H1 (cell line): Measurements from ENCODE around the gene RILP. TPM values are rescaled to one million over a fixed set of nuclear protein-coding genes. Genes with fewer than 3 reads are reported as not detected.

Experiments used
- CTCF ChIA-PET: fragments of 300-600 bp; sonication (Branson Sonifier 250); formaldehyde crosslinking; loops from one replicate; lab custom pipeline; 2021; ENCODE audit not compliant: partially characterized antibody; lab: Charles Lee
- POLR2A ChIA-PET: fragments of 300-600 bp; sonication (Branson Sonifier 250); formaldehyde crosslinking; loops from one replicate; lab custom pipeline; 2021; ENCODE audit warnings: inconsistent platforms; ENCODE audit not compliant: partially characterized antibody; lab: Charles Lee
- DNase-seq, 2 experiments: peaks; one replicate each; pipeline versions ENCODE4 v3.0.0 to v3.0.0-alpha.2; 2010 to 2022; ENCODE audit warnings: low spot score in 2 of 2, low read depth in 1 of 2, mixed read lengths in 1 of 2
- FAIRE-seq: peaks from 2 replicates; lab custom pipeline; 2011; peaks lifted over from hg19 to GRCh38; lab: Jason Lieb, UNC
- H2AFZ ChIP-seq: 2 replicates; pipeline ENCODE4 v1.8.1; 2012; ENCODE audit warnings: low read length, inconsistent platforms
- H2AK5ac ChIP-seq: 2 replicates; pipeline ENCODE4 v1.6.1; 2013; ENCODE audit warnings: low read depth, low read length
- H2BK120ac ChIP-seq: replicated peaks from 2 replicates; pipeline ENCODE3; 2013; ENCODE audit warnings: low read depth, low read length, inconsistent platforms
- H2BK12ac ChIP-seq: 2 replicates; pipeline ENCODE4 v1.6.1; 2013; ENCODE audit warnings: low read depth, low read length
- H2BK15ac ChIP-seq: 2 replicates; pipeline ENCODE4 v1.6.1; 2013; ENCODE audit warnings: low read length
- H2BK20ac ChIP-seq: 2 replicates; pipeline ENCODE4 v1.6.1; 2013; ENCODE audit warnings: low read length
- H2BK5ac ChIP-seq: 2 replicates; pipeline ENCODE4 v1.6.1; 2013; ENCODE audit warnings: low read depth, low read length
- H3K14ac ChIP-seq: 2 replicates; pipeline ENCODE4 v1.6.1; 2013; ENCODE audit warnings: inconsistent platforms; ENCODE audit not compliant: insufficient read length
- H3K18ac ChIP-seq: 2 replicates; pipeline ENCODE4 v1.6.1; 2013; ENCODE audit warnings: low read length; ENCODE audit errors: extremely low read depth
- H3K23ac ChIP-seq: 2 replicates; pipeline ENCODE4 v1.6.1; 2013; ENCODE audit warnings: inconsistent platforms; ENCODE audit not compliant: insufficient read length
- H3K23me2 ChIP-seq: 2 replicates; pipeline ENCODE4 v1.6.1; 2013; ENCODE audit warnings: low read depth, low read length
- H3K27ac ChIP-seq: 2 replicates; pipeline ENCODE4 v1.6.1; 2011; ENCODE audit warnings: low read depth, low read length, inconsistent platforms
- H3K27me3 ChIP-seq, 4 experiments: replicated peaks in 1 of 4; 1 replicate in 1 of 4; 2 replicates in 3 of 4; pipeline versions ENCODE4 v1.6.1 to v1.8.1; 2011 to 2013; ENCODE audit warnings: low read length in 3 of 4, mild to moderate bottlenecking in 3 of 4, inconsistent platforms in 2 of 4, mixed read lengths in 2 of 4, moderate library complexity in 1 of 4; ENCODE audit not compliant: control insufficient read depth in 3 of 4, insufficient read depth in 3 of 4; ENCODE audit errors: extremely low read depth in 1 of 4
- H3K36me3 ChIP-seq, 4 experiments: 2 replicates each; pipeline versions ENCODE4 v1.6.1 to v1.8.1; 2011 to 2013; ENCODE audit warnings: mild to moderate bottlenecking in 4 of 4, low read length in 3 of 4, moderate library complexity in 2 of 4, control low read depth in 1 of 4, inconsistent platforms in 1 of 4; ENCODE audit not compliant: insufficient read depth in 4 of 4, control insufficient read depth in 2 of 4
- H3K4ac ChIP-seq: replicated peaks from 2 replicates; pipeline ENCODE3; 2013; ENCODE audit warnings: low read length, low read depth, mixed read lengths, inconsistent platforms; ENCODE audit not compliant: insufficient read length
- H3K4me1 ChIP-seq, 4 experiments: replicated peaks in 1 of 4; 1 replicate in 1 of 4; 2 replicates in 3 of 4; pipeline versions ENCODE4 v1.6.1 to v1.8.1; 2011 to 2013; ENCODE audit warnings: low read length in 3 of 4, inconsistent platforms in 2 of 4, mixed read lengths in 1 of 4; ENCODE audit not compliant: insufficient read depth in 4 of 4, control insufficient read depth in 3 of 4
- H3K4me2 ChIP-seq, 2 experiments: 2 replicates each; pipeline versions ENCODE4 v1.6.1 to v1.8.1; 2011 to 2013; ENCODE audit warnings: low read depth in 2 of 2, low read length in 2 of 2, control low read depth in 1 of 2, inconsistent platforms in 1 of 2, mild to moderate bottlenecking in 1 of 2; ENCODE audit not compliant: insufficient read depth in 1 of 2
- H3K4me3 ChIP-seq, 4 experiments: fragments of 200-600, 300-600 bp in 1 of 4; sonication (generic), shearing (Covaris generic), sonication (Bioruptor Twin) in 1 of 4; 2 replicates each; pipeline versions ENCODE4 v1.5.1 to v1.8.1; 2011 to 2016; ENCODE audit warnings: low read length in 4 of 4, low read depth in 3 of 4, control low read depth in 2 of 4, inconsistent platforms in 2 of 4, mild to moderate bottlenecking in 2 of 4, mixed read lengths in 1 of 4, moderate library complexity in 1 of 4; ENCODE audit not compliant: insufficient read depth in 2 of 4; ENCODE audit errors: extremely low read depth in 1 of 4
- H3K56ac ChIP-seq: replicated peaks from 2 replicates; pipeline ENCODE3; 2013; ENCODE audit warnings: low read depth, mild to moderate bottlenecking, mixed read lengths, low read length, inconsistent platforms; ENCODE audit not compliant: insufficient read length
- H3K79me1 ChIP-seq: 2 replicates; pipeline ENCODE4 v1.6.1; 2013; ENCODE audit warnings: low read depth, low read length, control low read depth
- H3K79me2 ChIP-seq, 2 experiments: 2 replicates each; pipeline versions ENCODE4 v1.6.1 to v1.8.1; 2012 to 2013; ENCODE audit warnings: low read length in 2 of 2, mild to moderate bottlenecking in 2 of 2, inconsistent platforms in 1 of 2; ENCODE audit not compliant: insufficient read depth in 2 of 2, control insufficient read depth in 1 of 2
- H3K9ac ChIP-seq, 4 experiments: replicated peaks in 1 of 4; 1 replicate in 1 of 4; 2 replicates in 3 of 4; pipeline versions ENCODE4 v1.6.1 to v1.8.1; 2011 to 2013; ENCODE audit warnings: low read depth in 3 of 4, low read length in 3 of 4, control low read depth in 2 of 4, mild to moderate bottlenecking in 2 of 4, moderate library complexity in 2 of 4, inconsistent platforms in 1 of 4; ENCODE audit errors: extremely low read depth in 1 of 4
- H3K9me3 ChIP-seq, 2 experiments: 2 replicates each; pipeline versions ENCODE4 v1.6.1 to v1.8.1; 2012 to 2013; ENCODE audit warnings: mild to moderate bottlenecking in 2 of 2, moderate library complexity in 2 of 2, control low read depth in 1 of 2, inconsistent platforms in 1 of 2, low read depth in 1 of 2, low read length in 1 of 2, mixed read lengths in 1 of 2; ENCODE audit not compliant: insufficient read depth in 2 of 2
- H4K20me1 ChIP-seq, 2 experiments: replicated peaks in 1 of 2; 2 replicates each; pipeline versions ENCODE3 to v1.8.1; 2011 to 2013; ENCODE audit warnings: inconsistent platforms in 2 of 2, low read length in 2 of 2, mild to moderate bottlenecking in 1 of 2; ENCODE audit not compliant: insufficient read depth in 2 of 2, control insufficient read depth in 1 of 2
- H4K5ac ChIP-seq: 2 replicates; pipeline ENCODE4 v1.6.1; 2013; ENCODE audit warnings: low read length, low read depth, mixed read lengths, inconsistent platforms; ENCODE audit not compliant: insufficient read length
- H4K8ac ChIP-seq: 2 replicates; pipeline ENCODE4 v1.8.0; 2013; ENCODE audit warnings: mild to moderate bottlenecking, moderate library complexity, low read length, inconsistent platforms; ENCODE audit not compliant: insufficient read depth; ENCODE audit errors: extremely low read depth
- H4K91ac ChIP-seq: replicated peaks from 2 replicates; pipeline ENCODE3; 2013; ENCODE audit warnings: low read length, mixed read lengths, inconsistent platforms; ENCODE audit not compliant: insufficient read length
- CBX5 ChIP-seq: fragments of 300-800, 300-1000 bp; sonication (generic); IDR thresholded peaks from 2 replicates; pipeline ENCODE4 v1.7.1; 2016; ENCODE audit warnings: antibody characterized with exemption, low read length, low read depth
- CEBPB ChIP-seq: IDR thresholded peaks from 2 replicates; pipeline ENCODE4 v1.6.1; 2012; ENCODE audit warnings: low read depth, low read length
- CREB1 ChIP-seq: IDR thresholded peaks from 2 replicates; pipeline ENCODE4 v1.6.1; 2012; ENCODE audit warnings: inconsistent platforms
- GABPA ChIP-seq: IDR thresholded peaks from 2 replicates; pipeline ENCODE4 v1.6.1; 2011; ENCODE audit warnings: mild to moderate bottlenecking, low read length, moderate library complexity, borderline replicate concordance; ENCODE audit not compliant: insufficient read depth
- HDAC2 ChIP-seq, 2 experiments: fragments of 300-600 bp in 1 of 2; sonication (generic) in 1 of 2; IDR thresholded peaks; 2 replicates each; pipeline ENCODE4 v1.6.1; 2011 to 2012; ENCODE audit warnings: low read depth in 2 of 2, low read length in 2 of 2, mild to moderate bottlenecking in 2 of 2, moderate library complexity in 2 of 2, borderline replicate concordance in 1 of 2, inconsistent platforms in 1 of 2
- JUN ChIP-seq: IDR thresholded peaks from 2 replicates; pipeline ENCODE4 v1.6.1; 2011; ENCODE audit warnings: low read depth, mild to moderate bottlenecking, improper control_type of control experiment, low read length
- KDM4A ChIP-seq: IDR thresholded peaks from one replicate; pipeline ENCODE4 v1.7.1; 2012; ENCODE audit warnings: low read depth, mild to moderate bottlenecking, moderate library complexity, low read length, inconsistent platforms; ENCODE audit not compliant: severe bottlenecking
- NRF1 ChIP-seq: IDR thresholded peaks from 2 replicates; pipeline ENCODE4 v1.6.1; 2011; ENCODE audit warnings: mild to moderate bottlenecking, low read depth, low read length, improper control_type of control experiment
- PHF8 ChIP-seq: fragments of 200-600 bp; sonication (generic); conservative IDR thresholded peaks from 2 replicates; pipeline ENCODE4 v1.7.1; 2012; ENCODE audit warnings: low read depth, mild to moderate bottlenecking, inconsistent platforms, low read length, moderate library complexity
- POLR2A ChIP-seq, 2 experiments: IDR thresholded peaks; 1 replicate in 1 of 2; 2 replicates in 1 of 2; pipeline ENCODE4 v1.6.1; 2011; ENCODE audit warnings: low read depth in 2 of 2, low read length in 2 of 2, mild to moderate bottlenecking in 2 of 2; ENCODE audit errors: control extremely low read depth in 1 of 2
- RFX5 ChIP-seq: IDR thresholded peaks from 2 replicates; pipeline ENCODE4 v1.6.1; 2011; ENCODE audit warnings: low read depth, low read length, improper control_type of control experiment, borderline replicate concordance
- SIRT6 ChIP-seq: IDR thresholded peaks from one replicate; pipeline ENCODE4 v1.7.1; 2012; ENCODE audit warnings: low read length, inconsistent platforms
- SP4 ChIP-seq: IDR thresholded peaks from 2 replicates; pipeline ENCODE4 v1.6.1; 2012; ENCODE audit warnings: low read length, inconsistent platforms
- WGBS, 2 experiments: shearing (Covaris generic) in 1 of 2; methylation state at CpG; one replicate each; pipeline versions ENCODE4 v1.1.6 to v1.1.7; 2013 to 2015; ENCODE audit warnings: low lambda C conversion rate in 2 of 2, mixed read lengths in 2 of 2, inconsistent platforms in 1 of 2, low coverage in 1 of 2, missing lambda C conversion rate in 1 of 2; ENCODE audit not compliant: insufficient replicate concordance in 2 of 2, insufficient coverage in 1 of 2, insufficient read length in 1 of 2; ENCODE audit errors: extremely low coverage in 1 of 2, missing lambda C conversion rate in 1 of 2; 5-methylcytosine and 5-hydroxymethylcytosine counted together
- polyA plus RNA-seq, 7 experiments: library from polyadenylated mRNA; depleted of rRNA in 3 of 7; stranded (reverse) in 5 of 7; unstranded in 2 of 7; fragments of >200 nt in 5 of 7; fragments of 200-250 nt in 2 of 7; gene quantifications; 1 replicate in 5 of 7; 2 replicates in 1 of 7; 4 replicates in 1 of 7; pipeline versions ENCODE4 v1.2.1 to v1.2.3, GENCODE V29; 2011 to 2013; ENCODE audit warnings: missing spikeins in 2 of 7, mixed read lengths in 2 of 7
- total RNA-seq: library from RNA; stranded (reverse); fragmentation: NEBNext Ultra II Directional; extraction: Animal tissue kit (Norgen Biotek cat#: 25700); gene quantifications from 2 replicates; pipeline ENCODE4 v1.2.1, GENCODE V29; 2021

The RILP gene
- total and polyA plus RNA-seq, 2 of the 8 experiments (the other 6 are each of a cell fraction or from before 2014, with no cell fraction given), result 6.8 to 7.2 TPM

DNA sequence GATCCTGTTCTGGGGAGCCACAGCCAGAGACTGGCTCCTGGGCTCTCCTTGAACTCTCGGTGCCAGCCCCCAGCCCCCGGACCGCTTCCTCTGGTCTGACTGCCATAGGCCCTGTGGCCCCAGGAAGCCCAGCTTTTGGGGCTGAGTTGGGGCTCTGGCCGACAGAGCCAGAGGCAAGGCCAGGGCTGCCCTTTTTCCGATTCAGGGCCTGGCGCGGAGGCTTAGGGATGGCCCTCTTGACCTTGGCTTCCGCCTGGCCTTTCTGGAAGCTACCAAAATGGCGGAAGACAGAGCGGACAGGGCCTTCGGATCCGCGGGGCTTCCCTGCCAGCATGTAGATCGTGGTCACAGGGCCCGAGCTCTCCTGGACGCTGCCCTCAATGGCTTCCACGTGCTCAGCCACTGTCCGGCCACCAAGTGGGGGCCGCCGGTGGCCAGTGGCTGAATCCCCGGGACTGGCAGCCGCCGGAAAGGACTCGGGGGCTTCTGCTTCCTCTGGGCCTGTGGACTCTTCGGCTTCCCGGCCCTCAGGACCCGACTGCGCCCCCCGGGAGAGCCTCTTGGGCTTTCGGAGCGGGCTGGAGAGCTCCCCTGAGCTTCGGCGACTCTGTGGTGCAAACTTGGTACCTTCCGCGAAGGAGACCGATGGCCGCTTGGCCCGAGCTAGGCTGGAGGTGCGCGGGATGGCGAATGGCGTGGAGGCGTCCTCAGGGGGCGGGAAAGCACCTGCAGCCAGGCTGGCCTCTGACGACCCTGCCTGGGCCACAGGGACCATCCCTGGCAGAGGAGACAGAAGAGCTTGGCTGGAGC, 14.6 kb downstream of the RILP start:
- Histone ChIP-seq H3K14ac (no peak overlapping the region), H2BK20ac (no peak overlapping the region), H3K4ac (no peak overlapping the region), H2BK120ac (no peak overlapping the region), H3K36me3 (0 out of 8 replicates have a peak, but pooled peaks cover 0 to 2% (median 0%) of the 10 kb centered on the region in 4 experiments), H4K5ac (no peak overlapping the region), H2BK5ac (no peak overlapping the region), H4K8ac (no peak overlapping the region), H2AFZ (no peak overlapping the region), H3K27ac (no peak overlapping the region), H4K91ac (no peak overlapping the region), H2BK15ac (no peak overlapping the region), H2BK12ac (no peak overlapping the region), H3K4me2 (no peak overlapping the region), H3K23me2 (no peaks in the 10 kb centered on the region), H3K56ac (no peak overlapping the region), H3K27me3 (no peaks in the 10 kb centered on the region; a peak in 1 of 7 replicates), H3K23ac (no peak overlapping the region), H3K4me3 (no peak overlapping the region), H3K18ac (no peak overlapping the region), H3K79me2 (no peaks in the 10 kb centered on the region), H3K79me1 (no peaks in the 10 kb centered on the region), H3K9me3 (no peaks in the 10 kb centered on the region), H3K9ac (no peak overlapping the region), H3K4me1 (peaks cover 0 to 16% (median 4%) of the 10 kb centered on the region in 4 experiments; a peak in 4 of 7 replicates), H4K20me1 (no peaks in the 10 kb centered on the region), H2AK5ac (no peak overlapping the region)
- ChIA-PET CTCF (interaction anchor here (0.7 to 14.5 kb wide), 5 partner anchors 9 to 302 kb away, joined by 3 to 146 read pairs (median 4); no protein-coding TSS in a partner anchor), POLR2A (no interaction called here)
- 95% methylated on average over 45 of the region's 45 CpGs; no CpG with 5 or more reads in 1 of the 2 experiments for WGBS, 2 experiments
- FAIRE-seq, result no peak
- no peak for DNase-seq
- TF ChIP-seq SP4 (no peak), POLR2A (IDR thresholded peaks at IDR 0.05; ENCODE audit: control extremely low read depth in 1 of 2, low read depth in 2 of 2, low read length in 2 of 2) (no peak), CBX5 (no peak), CREB1 (no peak), KDM4A (no peak), GABPA (no peak), NRF1 (no peak), SIRT6 (no peak), JUN (no peak), CEBPB (no peak), PHF8 (no peak), HDAC2 (IDR thresholded peaks at IDR 0.05; ENCODE audit: borderline replicate concordance in 1 of 2, low read depth in 2 of 2, low read length in 2 of 2) (no peak), RFX5 (no peak)
